Measurements from ENCODE around the gene PGBD2.
"Not testable (repeated sequence)": the region's sequence is repeated elsewhere in the genome, so short reads cannot be mapped to it uniquely, and the experiment has no call there.

DNA sequence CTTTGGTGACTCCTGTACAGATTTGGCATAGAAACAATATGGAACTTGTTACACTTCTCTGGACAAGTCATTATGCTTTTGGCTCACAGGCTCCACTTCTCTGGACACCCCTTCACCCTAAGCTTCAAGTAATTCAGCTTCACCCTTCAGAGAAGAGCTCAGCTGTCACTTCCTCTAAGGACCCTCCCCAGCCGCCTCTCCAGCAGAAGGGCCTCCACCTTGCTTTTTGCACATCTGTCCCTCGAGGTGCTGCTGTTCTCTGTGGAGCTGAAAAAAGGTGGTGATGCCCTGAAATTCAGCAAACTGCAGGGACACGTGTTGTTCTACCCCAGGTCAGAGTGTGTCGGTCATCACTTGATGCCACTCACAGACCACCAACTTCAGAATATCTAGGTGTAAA is 19.8 kb downstream of the PGBD2 start:
- not testable (repeated sequence) for TF ChIP-seq YY1 (IDR thresholded peaks at IDR 0.05; ENCODE audit: insufficient read depth, insufficient read length); ZNF274 (IDR thresholded peaks at IDR 0.05; ENCODE audit: low read depth, low read length); SUZ12 (IDR thresholded peaks at IDR 0.05; ENCODE audit: extremely low read depth, insufficient read depth, insufficient read length)
